NCI-H2029 treated with DMSO at 0.1 percent for 48 hours (cell line): ENCODE measurements around the gene SIPA1L3.
A peak's percentile ranks its signal among the peaks of the same experiment; 100 is the strongest.
"Not testable (repeated sequence)": the region's sequence is repeated elsewhere in the genome, so short reads cannot be mapped to it uniquely, and the experiment has no call there.

Experiments used
- DNase-seq: peaks from one replicate; lab custom pipeline; 2025; lab: John Stamatoyannopoulos, UW

The SIPA1L3 gene

GRCh38 chr19:37906869-37907734, at the start of gene SIPA1L3:
Gene SIPA1L3 (plus strand): TSS chr19:37907208. CDS start chr19:38081566, 174,358 bp downstream.
- peak; percentile 85 for DNase-seq

- no peak for DNase-seq
Measured at GRCh38 chr19:37864501-37864900, 42.5 kb upstream of the SIPA1L3 start.

- DNase-seq, result not testable (repeated sequence)
Measured at GRCh38 chr19:37865930-37866329, 41.1 kb upstream of the SIPA1L3 start.

GRCh38 chr19:37867831-37868230, 39.2 kb upstream of the SIPA1L3 start:
- DNase-seq, result no peak

GRCh38 chr19:37869766-37870340, 37.2 kb upstream of the SIPA1L3 start:
- no peak for DNase-seq

- no peak for DNase-seq
Measured at GRCh38 chr19:37872383-37872782, 34.6 kb upstream of the SIPA1L3 start.

GRCh38 chr19:37874784-37875183, 32.2 kb upstream of the SIPA1L3 start:
- no peak for DNase-seq

GRCh38 chr19:37876032-37876431, 31.0 kb upstream of the SIPA1L3 start:
- DNase-seq, result no peak

GRCh38 chr19:37877147-37877546, 29.9 kb upstream of the SIPA1L3 start:
- no peak for DNase-seq

GRCh38 chr19:37885392-37885791, 21.6 kb upstream of the SIPA1L3 start:
- no peak for DNase-seq

GRCh38 chr19:37886571-37886970, 20.4 kb upstream of the SIPA1L3 start:
- no peak for DNase-seq

GRCh38 chr19:37893845-37894575, 13.0 kb upstream of the SIPA1L3 start:
- DNase-seq, result no peak

GRCh38 chr19:37896180-37896579, 10.8 kb upstream of the SIPA1L3 start:
- DNase-seq, result no peak

GRCh38 chr19:37899453-37899852, 7.6 kb upstream of the SIPA1L3 start:
- DNase-seq, result no peak

GRCh38 chr19:37899966-37900365, 7.0 kb upstream of the SIPA1L3 start:
- no peak for DNase-seq

- peak; percentile 74 for DNase-seq
Measured at GRCh38 chr19:37902668-37903067, 4.3 kb upstream of the SIPA1L3 start.

GRCh38 chr19:37903096-37903495, 3.9 kb upstream of the SIPA1L3 start:
- DNase-seq, result no peak

GRCh38 chr19:37905946-37906868, 801 bp upstream of the SIPA1L3 start, which contains the start of gene WDR87:
Gene WDR87 (minus strand): TSS chr19:37906594. CDS start chr19:37898239, 8,355 bp downstream.
- DNase-seq, result peak; percentile 31

GRCh38 chr19:37907735-37908455, 887 bp downstream of the SIPA1L3 start:
- no peak for DNase-seq

- DNase-seq, result no peak
Measured at GRCh38 chr19:37909661-37910199, 2.7 kb downstream of the SIPA1L3 start.

- DNase-seq, result no peak
Measured at GRCh38 chr19:37914908-37915307, 7.9 kb downstream of the SIPA1L3 start.
